Measurements from ENCODE around the gene PDK2.

- TF ChIP-seq CTCF (conservative IDR thresholded peaks at IDR 0.05; ENCODE audit: low read depth, low read length) (no peak), CEBPB (IDR thresholded peaks at IDR 0.05; ENCODE audit: low read depth, low read length) (no peak), FOS (IDR thresholded peaks at IDR 0.05; ENCODE audit: low read depth, low read length) (no peak), POLR2A (IDR thresholded peaks at IDR 0.05; ENCODE audit: low read depth, low read length) (no peak), USF2 (IDR thresholded peaks at IDR 0.05; ENCODE audit: low read depth, low read length) (no peak), MAZ (IDR thresholded peaks at IDR 0.05; ENCODE audit: borderline replicate concordance, low read depth, low read length) (no peak)
- TF ChIP-seq, protein P1, sequence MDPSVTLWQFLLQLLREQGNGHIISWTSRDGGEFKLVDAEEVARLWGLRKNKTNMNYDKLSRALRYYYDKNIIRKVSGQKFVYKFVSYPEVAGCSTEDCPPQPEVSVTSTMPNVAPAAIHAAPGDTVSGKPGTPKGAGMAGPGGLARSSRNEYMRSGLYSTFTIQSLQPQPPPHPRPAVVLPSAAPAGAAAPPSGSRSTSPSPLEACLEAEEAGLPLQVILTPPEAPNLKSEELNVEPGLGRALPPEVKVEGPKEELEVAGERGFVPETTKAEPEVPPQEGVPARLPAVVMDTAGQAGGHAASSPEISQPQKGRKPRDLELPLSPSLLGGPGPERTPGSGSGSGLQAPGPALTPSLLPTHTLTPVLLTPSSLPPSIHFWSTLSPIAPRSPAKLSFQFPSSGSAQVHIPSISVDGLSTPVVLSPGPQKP (IDR thresholded peaks at IDR 0.05; ENCODE audit: borderline replicate concordance, low read depth, low read length): no peak
These were observed 49.0 kb upstream of the PDK2 start for GRCh38 chr17:50046179-50046578.
